ENCODE results near the gene ZYG11A.

DNA sequence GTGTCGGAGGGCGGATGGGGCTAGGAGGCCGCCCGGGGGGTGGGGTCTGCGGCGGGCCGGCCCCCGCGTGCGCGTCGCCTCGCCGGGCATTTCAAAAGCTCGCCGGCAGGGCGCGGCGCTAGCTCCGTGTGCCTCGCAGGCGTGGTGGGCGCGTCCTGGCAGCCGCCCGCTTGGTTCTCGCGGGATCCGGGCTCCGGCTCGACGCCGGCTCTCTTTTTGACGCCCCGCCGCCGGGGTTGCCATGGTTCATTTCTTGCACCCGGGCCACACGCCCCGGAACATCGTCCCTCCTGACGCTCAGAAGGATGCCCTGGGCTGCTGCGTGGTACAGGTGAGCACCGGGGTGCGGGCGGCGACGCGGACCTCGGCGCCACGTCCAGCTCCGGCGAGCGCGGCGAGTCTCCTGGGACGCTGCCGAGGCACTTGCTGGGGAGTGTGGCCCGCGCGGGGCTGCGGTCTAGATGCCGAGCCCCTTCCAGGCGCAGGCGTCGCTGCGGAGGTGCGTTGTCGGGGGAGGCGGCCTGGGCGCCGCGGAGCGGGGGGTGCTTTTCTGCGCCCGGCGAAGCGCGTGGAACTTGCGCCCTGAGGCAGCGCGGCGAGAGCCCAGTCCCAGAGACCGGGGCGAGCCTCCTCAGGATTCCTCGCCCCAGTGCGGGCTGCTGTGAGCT, at the start of gene ZYG11A:
- peak in 3 of 6 experiments; percentile 26 to 41 (median 27) for TF ChIP-seq CTCF (IDR thresholded peaks at IDR 0.05)
- no peak for TF ChIP-seq POLR2A (IDR thresholded peaks at IDR 0.05)
